OCI-LY7 (cell line): ENCODE results near the gene YY1.

ENCODE experiments used
- CTCF ChIP-seq: fragments of 200-600 bp; sonication (generic); conservative IDR thresholded peaks from 2 replicates; pipeline ENCODE4 v1.5.1; 2014; ENCODE audit warnings: mild to moderate bottlenecking, antibody characterized with exemption, low read length, moderate library complexity, mixed read lengths
- EZH2phosphoT487 ChIP-seq: fragments of 200-600 bp; sonication (generic); IDR thresholded peaks from 2 replicates; pipeline ENCODE4 v1.6.1; 2018; ENCODE audit warnings: low read depth, borderline replicate concordance, mild to moderate bottlenecking, mixed run types, antibody characterized with exemption, low read length, moderate library complexity, mixed read lengths

- no peak for TF ChIP-seq CTCF
- no peak for TF ChIP-seq EZH2phosphoT487
These were observed 38.6 kb upstream of the YY1 start for GRCh38 chr14:100200311-100200710.
